Progenitor cell of endocrine pancreas (in vitro differentiated cells): ENCODE results near the gene ENOX2. TPM values are rescaled to one million over a fixed set of nuclear protein-coding genes. Genes with fewer than 3 reads are reported as not detected.

Source experiments
- DNase-seq: peaks from one replicate; pipeline ENCODE4 v3.0.0; 2021; ENCODE audit warnings: low spot score; ENCODE audit not compliant: unreplicated experiment
- H3K27ac Mint-ChIP-seq: 2 replicates; pipeline ENCODE4 v1.8.0; 2021; ENCODE audit warnings: mild to moderate bottlenecking, moderate library complexity, mixed read lengths
- H3K27me3 Mint-ChIP-seq: 2 replicates; pipeline ENCODE4 v1.8.0; 2021; ENCODE audit warnings: mixed read lengths
- H3K36me3 Mint-ChIP-seq: 2 replicates; pipeline ENCODE4 v1.8.0; 2022; ENCODE audit warnings: mixed read lengths; ENCODE audit not compliant: insufficient read depth
- H3K4me1 Mint-ChIP-seq: 2 replicates; pipeline ENCODE4 v1.8.0; 2021; ENCODE audit warnings: low read depth, mixed read lengths
- H3K4me3 Mint-ChIP-seq: 2 replicates; pipeline ENCODE4 v1.8.0; 2021; ENCODE audit warnings: low read depth, mild to moderate bottlenecking, moderate library complexity, mixed read lengths
- H3K9me3 Mint-ChIP-seq: 2 replicates; pipeline ENCODE4 v1.8.0; 2021; ENCODE audit warnings: low read depth, mixed read lengths
- total RNA-seq: library from RNA; stranded (reverse); gene quantifications from 2 replicates; pipeline ENCODE4 v1.2.1, GENCODE V29; 2021
- TF ChIP-seq, protein P1 (sequence below): fragments of 200-600 bp; sonication (generic); IDR thresholded peaks from one replicate; pipeline ENCODE4 v1.5.0; 2021; ENCODE audit warnings: antibody characterized with exemption, mild to moderate bottlenecking; ENCODE audit not compliant: unreplicated experiment

The ENOX2 gene
- total RNA-seq, 1 donor from 2014 or later: 19.8 TPM

DNA sequence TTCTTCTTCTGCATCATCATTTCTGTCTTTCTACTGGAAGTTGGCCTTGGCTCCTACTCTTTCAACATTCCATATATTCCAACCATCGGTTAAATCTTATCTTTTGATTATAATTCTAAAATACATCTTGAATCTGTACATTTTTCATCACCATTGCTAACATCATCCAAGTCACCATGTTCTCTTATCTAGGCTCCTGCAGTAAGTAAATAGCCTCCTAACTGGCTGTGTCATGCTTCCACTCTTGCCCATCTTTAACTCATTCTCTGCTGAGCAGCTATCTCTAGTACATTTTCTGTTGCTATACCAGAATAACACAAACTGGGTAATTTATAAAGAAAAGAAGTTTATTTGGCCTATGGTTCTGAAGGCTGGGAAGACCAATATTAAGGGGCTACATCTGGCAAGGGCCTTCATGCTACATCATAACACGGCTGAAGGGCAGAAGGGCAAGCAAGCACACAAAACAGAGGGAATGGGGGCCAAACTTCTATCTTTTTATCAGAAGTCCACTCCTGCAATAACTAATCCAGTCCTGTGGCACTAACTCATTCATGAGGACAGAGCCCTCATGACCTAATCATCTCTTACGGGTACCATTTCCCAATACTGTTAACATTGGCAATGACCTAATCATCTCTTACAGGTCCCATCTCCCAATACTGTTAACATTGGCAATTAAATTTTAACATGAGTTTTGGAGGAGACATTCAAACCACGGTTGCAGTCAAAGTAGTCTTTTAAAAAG, 72.2 kb downstream of the ENOX2 start:
- TF ChIP-seq, protein P1, sequence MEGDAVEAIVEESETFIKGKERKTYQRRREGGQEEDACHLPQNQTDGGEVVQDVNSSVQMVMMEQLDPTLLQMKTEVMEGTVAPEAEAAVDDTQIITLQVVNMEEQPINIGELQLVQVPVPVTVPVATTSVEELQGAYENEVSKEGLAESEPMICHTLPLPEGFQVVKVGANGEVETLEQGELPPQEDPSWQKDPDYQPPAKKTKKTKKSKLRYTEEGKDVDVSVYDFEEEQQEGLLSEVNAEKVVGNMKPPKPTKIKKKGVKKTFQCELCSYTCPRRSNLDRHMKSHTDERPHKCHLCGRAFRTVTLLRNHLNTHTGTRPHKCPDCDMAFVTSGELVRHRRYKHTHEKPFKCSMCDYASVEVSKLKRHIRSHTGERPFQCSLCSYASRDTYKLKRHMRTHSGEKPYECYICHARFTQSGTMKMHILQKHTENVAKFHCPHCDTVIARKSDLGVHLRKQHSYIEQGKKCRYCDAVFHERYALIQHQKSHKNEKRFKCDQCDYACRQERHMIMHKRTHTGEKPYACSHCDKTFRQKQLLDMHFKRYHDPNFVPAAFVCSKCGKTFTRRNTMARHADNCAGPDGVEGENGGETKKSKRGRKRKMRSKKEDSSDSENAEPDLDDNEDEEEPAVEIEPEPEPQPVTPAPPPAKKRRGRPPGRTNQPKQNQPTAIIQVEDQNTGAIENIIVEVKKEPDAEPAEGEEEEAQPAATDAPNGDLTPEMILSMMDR: no peak
- Mint-ChIP-seq H3K9me3 (no peaks in the 10 kb centered on the region), H3K4me3 (no peak overlapping the region), H3K27me3 (no peaks in the 10 kb centered on the region), H3K4me1 (no peaks in the 10 kb centered on the region), H3K36me3 (no peaks in the 10 kb centered on the region), H3K27ac (no peak overlapping the region)
- DNase-seq: no peak

DNA sequence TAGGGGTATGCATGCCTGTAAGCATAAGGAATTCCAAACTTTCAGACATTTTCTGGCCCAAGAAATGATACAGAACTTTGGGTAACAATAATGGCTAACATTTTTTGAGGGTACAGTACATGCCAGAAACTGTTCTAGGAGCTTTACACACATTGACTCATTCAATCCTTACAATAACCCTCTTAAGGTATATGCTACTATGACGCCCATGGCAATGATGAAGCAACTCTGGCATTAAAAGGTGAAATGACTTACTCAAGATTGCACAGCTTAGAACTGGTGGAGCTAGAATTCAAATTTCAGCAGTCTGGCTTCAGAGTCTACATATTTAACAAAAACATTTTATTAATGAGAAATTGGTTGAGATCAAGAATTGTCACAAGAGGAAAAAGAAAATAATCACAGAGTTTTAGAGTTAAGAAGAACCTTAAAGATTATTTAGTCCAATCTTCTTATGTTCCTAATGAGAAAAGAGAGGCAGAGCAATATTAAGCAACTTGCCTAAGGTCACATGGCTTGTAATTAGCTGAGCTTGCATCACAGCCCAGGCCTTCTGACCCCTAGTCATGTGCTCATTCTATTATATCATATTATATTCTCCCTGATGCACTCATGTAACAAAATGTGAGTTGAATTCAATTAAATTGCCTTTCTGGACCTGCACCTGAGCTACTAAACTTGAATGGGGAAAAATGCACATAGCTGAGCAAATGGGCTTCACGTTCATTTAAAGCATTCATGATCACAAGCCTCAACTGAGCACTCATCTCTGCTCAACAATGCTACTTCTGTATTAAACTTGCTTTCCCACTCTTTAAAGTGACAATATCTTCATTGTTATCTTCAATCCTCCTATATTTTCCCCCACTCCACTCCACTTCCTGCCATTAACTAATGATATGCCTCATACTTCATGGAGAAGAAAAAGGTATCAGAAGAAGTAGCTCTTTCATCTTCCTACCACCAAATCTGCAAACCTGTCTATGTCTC, 73.2 kb downstream of the ENOX2 start:
- no peaks in the 10 kb centered on the region for H3K27me3 Mint-ChIP-seq
- no peaks in the 10 kb centered on the region for H3K4me1 Mint-ChIP-seq
- no peak for DNase-seq
- H3K9me3 Mint-ChIP-seq: no peaks in the 10 kb centered on the region
- no peak overlapping the region for H3K27ac Mint-ChIP-seq
- TF ChIP-seq, protein P1: no peak
- no peak overlapping the region for H3K4me3 Mint-ChIP-seq
- no peaks in the 10 kb centered on the region for H3K36me3 Mint-ChIP-seq

DNA sequence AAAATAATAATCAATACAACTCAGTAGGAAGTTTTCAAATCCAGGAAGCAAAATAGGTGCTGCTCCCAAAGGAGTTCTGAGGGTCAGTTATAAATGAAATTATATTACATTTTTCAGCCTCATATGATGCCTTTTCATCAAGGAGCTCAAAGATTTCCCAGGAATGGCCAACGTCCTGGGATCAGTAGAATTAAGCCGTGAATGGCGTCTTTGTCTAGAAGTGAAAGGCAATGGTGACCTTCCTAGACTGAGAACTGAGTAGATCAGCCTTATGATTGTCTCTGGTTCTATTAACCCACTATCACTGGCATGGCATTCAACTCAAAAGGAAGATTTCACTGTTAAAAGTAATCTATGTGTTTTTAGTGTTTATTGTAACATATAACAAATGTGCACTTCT, 74.4 kb downstream of the ENOX2 start:
- H3K36me3 Mint-ChIP-seq: no peaks in the 10 kb centered on the region
- no peak overlapping the region for H3K4me3 Mint-ChIP-seq
- TF ChIP-seq, protein P1: no peak
- no peaks in the 10 kb centered on the region for H3K27me3 Mint-ChIP-seq
- no peaks in the 10 kb centered on the region for H3K9me3 Mint-ChIP-seq
- no peak for DNase-seq
- H3K4me1 Mint-ChIP-seq: peaks cover 1% of the 10 kb centered on the region
- H3K27ac Mint-ChIP-seq: no peak overlapping the region

DNA sequence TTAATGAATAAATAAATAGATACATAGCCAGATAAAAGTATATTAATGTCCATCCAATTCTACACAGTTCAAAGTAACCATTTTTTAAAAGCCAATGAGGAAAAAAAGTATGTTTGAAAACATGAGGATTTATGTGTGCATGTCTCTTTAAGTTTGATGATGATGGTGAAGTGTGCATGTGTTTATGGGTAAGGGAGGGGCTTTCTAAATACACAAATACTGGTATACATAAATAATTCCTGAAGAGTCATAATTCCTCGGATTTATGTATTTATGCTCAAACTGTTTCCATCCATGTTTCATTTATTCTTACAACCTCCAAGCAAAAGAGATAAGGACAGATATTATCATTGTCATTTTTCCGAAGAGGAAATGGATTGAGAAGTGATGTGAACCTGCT, 75.4 kb downstream of the ENOX2 start:
- DNase-seq: no peak
- TF ChIP-seq, protein P1: no peak
- no peaks in the 10 kb centered on the region for H3K36me3 Mint-ChIP-seq
- no peaks in the 10 kb centered on the region for H3K27me3 Mint-ChIP-seq
- no peak overlapping the region for H3K27ac Mint-ChIP-seq
- no peaks in the 10 kb centered on the region for H3K9me3 Mint-ChIP-seq
- H3K4me1 Mint-ChIP-seq: peaks cover 1% of the 10 kb centered on the region
- H3K4me3 Mint-ChIP-seq: no peak overlapping the region

DNA sequence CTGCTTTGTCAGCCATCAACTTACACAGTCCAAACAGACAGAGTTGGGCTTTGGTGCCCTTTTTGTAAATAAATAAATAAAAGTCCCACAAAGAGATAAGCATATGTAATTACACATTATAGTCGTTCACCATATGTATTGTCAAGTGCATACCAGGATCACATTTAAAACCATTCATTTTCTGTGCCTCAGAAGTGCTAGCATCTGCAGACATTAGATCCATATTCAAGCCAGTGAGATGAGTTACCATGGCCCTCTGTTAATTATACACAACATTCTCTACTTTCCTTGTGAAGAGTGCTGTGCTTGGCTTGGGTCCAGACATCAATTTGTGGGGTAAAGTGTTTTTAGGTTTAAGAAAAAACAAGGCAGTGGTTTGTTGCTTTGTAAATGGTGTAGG, 76.8 kb downstream of the ENOX2 start:
- Mint-ChIP-seq H3K36me3 (no peaks in the 10 kb centered on the region), H3K27me3 (no peaks in the 10 kb centered on the region), H3K4me1 (peaks cover 1% of the 10 kb centered on the region), H3K4me3 (no peak overlapping the region), H3K9me3 (no peaks in the 10 kb centered on the region), H3K27ac (no peak overlapping the region)
- TF ChIP-seq, protein P1: no peak
- no peak for DNase-seq
